HepG2 (cell line): ENCODE data around the gene CREG2. TPM values are rescaled to one million over a fixed set of nuclear protein-coding genes. Genes with fewer than 3 reads are reported as not detected.

ENCODE experiments used
- HMG20B ChIP-seq: conservative IDR thresholded peaks from 2 replicates; pipeline ENCODE4 v1.6.1; 2016; ENCODE audit warnings: missing genetic modification reagents, missing compliant biosample characterization
- KLF11 ChIP-seq: IDR thresholded peaks from 2 replicates; pipeline ENCODE4 v1.6.1; 2016; ENCODE audit warnings: missing compliant biosample characterization
- LCORL ChIP-seq, 2 experiments: fragments of 450-650 bp in 1 of 2; sonication (generic) in 1 of 2; formaldehyde crosslinking in 1 of 2; IDR thresholded peaks; 2 replicates each; pipeline versions ENCODE4 v1.5.0 to v1.6.1; 2017 to 2020; ENCODE audit warnings: antibody characterized with exemption in 1 of 2, missing genetic modification reagents in 1 of 2
- RBAK ChIP-seq: sonication (generic); formaldehyde crosslinking; IDR thresholded peaks from 2 replicates; pipeline ENCODE4 v1.5.1; 2020; ENCODE audit warnings: mild to moderate bottlenecking, missing genetic modification reagents
- RXRB ChIP-seq: IDR thresholded peaks from 2 replicates; pipeline ENCODE4 v1.6.1; 2016; ENCODE audit warnings: borderline replicate concordance, missing genetic modification reagents, missing compliant biosample characterization
- SYNCRIP ChIP-seq: fragments of 200-400 bp; formaldehyde crosslinking; IDR thresholded peaks from 2 replicates; pipeline ENCODE4 v1.6.1; 2018; ENCODE audit warnings: mild to moderate bottlenecking, low read depth, low read length; ENCODE audit not compliant: insufficient read depth
- YEATS2 ChIP-seq: sonication (generic); formaldehyde crosslinking; IDR thresholded peaks from 2 replicates; pipeline ENCODE4 v1.4.0; 2020; ENCODE audit warnings: missing genetic modification reagents, borderline replicate concordance
- ZNF30 ChIP-seq: sonication (generic); formaldehyde crosslinking; IDR thresholded peaks from 2 replicates; pipeline ENCODE4 v1.5.0; 2020; ENCODE audit warnings: mild to moderate bottlenecking, missing genetic modification reagents
- ZNF317 ChIP-seq: sonication (generic); formaldehyde crosslinking; IDR thresholded peaks from 2 replicates; pipeline ENCODE4 v1.5.0; 2020; ENCODE audit warnings: mild to moderate bottlenecking, missing genetic modification reagents
- ZNF451 ChIP-seq: sonication (generic); formaldehyde crosslinking; IDR thresholded peaks from 2 replicates; pipeline ENCODE4 v1.5.0; 2020; ENCODE audit warnings: mild to moderate bottlenecking, missing genetic modification reagents
- ZNF607 ChIP-seq: sonication (generic); formaldehyde crosslinking; IDR thresholded peaks from 2 replicates; pipeline ENCODE4 v1.5.1; 2020; ENCODE audit warnings: missing genetic modification reagents, mild to moderate bottlenecking, borderline replicate concordance
- polyA plus RNA-seq, 8 experiments: library from polyadenylated mRNA; depleted of rRNA in 3 of 8; stranded (reverse) in 7 of 8; unstranded in 1 of 8; fragments of >200 nt; fragmentation: Illumina TruSeq in 4 of 8; extraction: Trizol in 4 of 8; gene quantifications; 2 replicates each; pipeline versions ENCODE4 v1.2.1 to v1.2.3, GENCODE V29; 2011 to 2016; ENCODE audit warnings: low read depth in 4 of 8, missing spikeins in 1 of 8, mixed read lengths in 1 of 8; ENCODE audit not compliant: insufficient read depth in 1 of 8
- total RNA-seq, 5 experiments: library from RNA; depleted of rRNA; stranded (reverse); fragments of >200 nt; fragmentation: Illumina TruSeq; extraction: Trizol; gene quantifications; 2 replicates each; pipeline ENCODE4 v1.2.3, GENCODE V29; 2016; ENCODE audit warnings: low read depth in 1 of 5
- TF ChIP-seq, protein P1 (sequence below): sonication (generic); formaldehyde crosslinking; IDR thresholded peaks from 2 replicates; pipeline ENCODE4 v1.4.0; 2020; ENCODE audit warnings: mild to moderate bottlenecking, missing genetic modification reagents, borderline replicate concordance
- TF ChIP-seq, protein P2 (sequence below): sonication (generic); formaldehyde crosslinking; IDR thresholded peaks from 2 replicates; pipeline ENCODE4 v1.8.0; 2022; ENCODE audit warnings: mild to moderate bottlenecking, missing genetic modification reagents; ENCODE audit not compliant: insufficient replicate concordance
- TF ChIP-seq, protein P3 (sequence below): sonication (generic); formaldehyde crosslinking; IDR thresholded peaks from 2 replicates; pipeline ENCODE4 v1.4.0; 2020; ENCODE audit warnings: missing genetic modification reagents
- TF ChIP-seq, protein P4 (sequence below): sonication (generic); formaldehyde crosslinking; IDR thresholded peaks from 2 replicates; pipeline ENCODE4 v1.5.0; 2020; ENCODE audit warnings: mild to moderate bottlenecking, missing genetic modification reagents
- TF ChIP-seq, protein P5 (sequence below): IDR thresholded peaks from 2 replicates; pipeline ENCODE4 v1.6.1; 2016

CREG2 gene
- total and polyA plus RNA-seq, 2 of the 13 experiments (the other 11 are each of a cell fraction or from before 2014, with no cell fraction given): 0.18 to 0.26 TPM

DNA sequence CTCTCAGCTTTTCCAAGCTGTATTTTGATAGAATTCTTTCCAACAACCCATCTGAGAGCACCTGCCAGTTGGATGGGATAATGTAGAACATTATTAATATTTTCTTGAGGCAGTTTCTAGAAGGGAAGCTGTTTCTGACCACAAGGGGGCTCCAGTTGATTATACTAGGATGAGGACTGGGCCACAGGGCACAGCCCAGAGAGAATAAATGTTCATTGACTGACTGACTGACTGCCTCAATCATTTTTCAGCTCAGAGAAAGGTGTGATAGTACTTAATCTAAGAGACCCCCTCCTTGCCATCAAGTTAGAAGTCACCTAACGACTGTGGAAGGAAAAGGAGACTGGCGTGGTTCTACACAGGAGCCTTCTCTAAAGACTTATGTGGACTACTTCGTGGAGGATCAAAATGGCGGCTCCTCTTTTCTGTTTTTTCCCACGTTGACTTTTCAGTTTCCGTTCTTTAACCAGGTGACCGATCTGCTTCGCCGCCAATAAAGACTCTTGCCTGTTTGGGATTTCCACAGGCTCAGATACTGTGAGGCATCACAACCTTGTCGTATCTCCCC lies 31.9 kb upstream of the CREG2 start (continued):
- TF ChIP-seq, protein P1, sequence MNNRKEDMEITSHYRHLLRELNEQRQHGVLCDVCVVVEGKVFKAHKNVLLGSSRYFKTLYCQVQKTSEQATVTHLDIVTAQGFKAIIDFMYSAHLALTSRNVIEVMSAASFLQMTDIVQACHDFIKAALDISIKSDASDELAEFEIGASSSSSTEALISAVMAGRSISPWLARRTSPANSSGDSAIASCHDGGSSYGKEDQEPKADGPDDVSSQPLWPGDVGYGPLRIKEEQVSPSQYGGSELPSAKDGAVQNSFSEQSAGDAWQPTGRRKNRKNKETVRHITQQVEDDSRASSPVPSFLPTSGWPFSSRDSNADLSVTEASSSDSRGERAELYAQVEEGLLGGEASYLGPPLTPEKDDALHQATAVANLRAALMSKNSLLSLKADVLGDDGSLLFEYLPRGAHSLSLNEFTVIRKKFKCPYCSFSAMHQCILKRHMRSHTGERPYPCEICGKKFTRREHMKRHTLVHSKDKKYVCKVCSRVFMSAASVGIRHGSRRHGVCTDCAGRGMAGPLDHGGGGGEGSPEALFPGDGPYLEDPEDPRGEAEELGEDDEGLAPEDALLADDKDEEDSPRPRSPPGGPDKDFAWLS (CRISPR knock-in tag): no peak
- TF ChIP-seq RBAK (CRISPR knock-in tag) (no peak), HMG20B (CRISPR knock-in tag) (no peak), RXRB (CRISPR knock-in tag) (peak; percentile 73), LCORL (IDR thresholded peaks at IDR 0.05) (no peak), LCORL (CRISPR knock-in tag; IDR thresholded peaks at IDR 0.05) (no peak), YEATS2 (CRISPR knock-in tag) (0 out of 2 replicates have a peak, but pooled peaks have one; percentile 29), KLF11 (CRISPR knock-in tag) (peak; percentile 63; the same call in 1 of the 2 replicates), SYNCRIP (no peak), ZNF317 (CRISPR knock-in tag) (no peak), ZNF30 (CRISPR knock-in tag) (no peak), ZNF607 (CRISPR knock-in tag) (no peak), ZNF451 (CRISPR knock-in tag) (no peak)
- TF ChIP-seq, protein P2, sequence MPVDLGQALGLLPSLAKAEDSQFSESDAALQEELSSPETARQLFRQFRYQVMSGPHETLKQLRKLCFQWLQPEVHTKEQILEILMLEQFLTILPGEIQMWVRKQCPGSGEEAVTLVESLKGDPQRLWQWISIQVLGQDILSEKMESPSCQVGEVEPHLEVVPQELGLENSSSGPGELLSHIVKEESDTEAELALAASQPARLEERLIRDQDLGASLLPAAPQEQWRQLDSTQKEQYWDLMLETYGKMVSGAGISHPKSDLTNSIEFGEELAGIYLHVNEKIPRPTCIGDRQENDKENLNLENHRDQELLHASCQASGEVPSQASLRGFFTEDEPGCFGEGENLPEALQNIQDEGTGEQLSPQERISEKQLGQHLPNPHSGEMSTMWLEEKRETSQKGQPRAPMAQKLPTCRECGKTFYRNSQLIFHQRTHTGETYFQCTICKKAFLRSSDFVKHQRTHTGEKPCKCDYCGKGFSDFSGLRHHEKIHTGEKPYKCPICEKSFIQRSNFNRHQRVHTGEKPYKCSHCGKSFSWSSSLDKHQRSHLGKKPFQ (CRISPR knock-in tag): no peak
- TF ChIP-seq, protein P3, sequence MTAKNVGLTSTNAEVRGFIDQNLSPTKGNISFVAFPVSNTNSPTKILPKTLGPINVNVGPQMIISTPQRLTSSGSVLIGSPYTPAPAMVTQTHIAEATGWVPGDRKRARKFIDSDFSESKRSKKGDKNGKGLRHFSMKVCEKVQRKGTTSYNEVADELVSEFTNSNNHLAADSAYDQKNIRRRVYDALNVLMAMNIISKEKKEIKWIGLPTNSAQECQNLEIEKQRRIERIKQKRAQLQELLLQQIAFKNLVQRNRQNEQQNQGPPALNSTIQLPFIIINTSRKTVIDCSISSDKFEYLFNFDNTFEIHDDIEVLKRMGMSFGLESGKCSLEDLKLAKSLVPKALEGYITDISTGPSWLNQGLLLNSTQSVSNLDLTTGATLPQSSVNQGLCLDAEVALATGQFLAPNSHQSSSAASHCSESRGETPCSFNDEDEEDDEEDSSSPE (CRISPR knock-in tag): no peak
- TF ChIP-seq, protein P4, sequence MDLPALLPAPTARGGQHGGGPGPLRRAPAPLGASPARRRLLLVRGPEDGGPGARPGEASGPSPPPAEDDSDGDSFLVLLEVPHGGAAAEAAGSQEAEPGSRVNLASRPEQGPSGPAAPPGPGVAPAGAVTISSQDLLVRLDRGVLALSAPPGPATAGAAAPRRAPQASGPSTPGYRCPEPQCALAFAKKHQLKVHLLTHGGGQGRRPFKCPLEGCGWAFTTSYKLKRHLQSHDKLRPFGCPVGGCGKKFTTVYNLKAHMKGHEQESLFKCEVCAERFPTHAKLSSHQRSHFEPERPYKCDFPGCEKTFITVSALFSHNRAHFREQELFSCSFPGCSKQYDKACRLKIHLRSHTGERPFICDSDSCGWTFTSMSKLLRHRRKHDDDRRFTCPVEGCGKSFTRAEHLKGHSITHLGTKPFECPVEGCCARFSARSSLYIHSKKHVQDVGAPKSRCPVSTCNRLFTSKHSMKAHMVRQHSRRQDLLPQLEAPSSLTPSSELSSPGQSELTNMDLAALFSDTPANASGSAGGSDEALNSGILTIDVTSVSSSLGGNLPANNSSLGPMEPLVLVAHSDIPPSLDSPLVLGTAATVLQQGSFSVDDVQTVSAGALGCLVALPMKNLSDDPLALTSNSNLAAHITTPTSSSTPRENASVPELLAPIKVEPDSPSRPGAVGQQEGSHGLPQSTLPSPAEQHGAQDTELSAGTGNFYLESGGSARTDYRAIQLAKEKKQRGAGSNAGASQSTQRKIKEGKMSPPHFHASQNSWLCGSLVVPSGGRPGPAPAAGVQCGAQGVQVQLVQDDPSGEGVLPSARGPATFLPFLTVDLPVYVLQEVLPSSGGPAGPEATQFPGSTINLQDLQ (CRISPR knock-in tag): no peak
- TF ChIP-seq, protein P5, sequence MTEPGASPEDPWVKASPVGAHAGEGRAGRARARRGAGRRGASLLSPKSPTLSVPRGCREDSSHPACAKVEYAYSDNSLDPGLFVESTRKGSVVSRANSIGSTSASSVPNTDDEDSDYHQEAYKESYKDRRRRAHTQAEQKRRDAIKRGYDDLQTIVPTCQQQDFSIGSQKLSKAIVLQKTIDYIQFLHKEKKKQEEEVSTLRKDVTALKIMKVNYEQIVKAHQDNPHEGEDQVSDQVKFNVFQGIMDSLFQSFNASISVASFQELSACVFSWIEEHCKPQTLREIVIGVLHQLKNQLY: no peak
